HFF-Myc (cell line): Measurements from ENCODE around the gene COPZ2.

Experiments used
- DNase-seq: peaks from one replicate; pipeline ENCODE4 v3.0.0-alpha.2; 2011; ENCODE audit warnings: low read depth; ENCODE audit errors: extremely low read depth
- H3K4me3 ChIP-seq: replicated peaks from 2 replicates; pipeline ENCODE4 v1.5.1; 2011; ENCODE audit warnings: low read depth, mild to moderate bottlenecking, control low read depth, low read length
- CTCF ChIP-seq: IDR thresholded peaks from 2 replicates; pipeline ENCODE4 v1.5.1; 2012; ENCODE audit warnings: mild to moderate bottlenecking, low read depth, low read length, control low read depth; ENCODE audit errors: missing control alignments

COPZ2 gene

GRCh38 chr17:48001197-48001596 lies 36.4 kb downstream of the COPZ2 start:
- no peak overlapping the region for H3K4me3 ChIP-seq
- TF ChIP-seq CTCF = no peak
- DNase-seq = no peak

GRCh38 chr17:47999582-47999981 lies 38.0 kb downstream of the COPZ2 start:
- TF ChIP-seq CTCF = no peak
- no peak overlapping the region for H3K4me3 ChIP-seq
- no peak for DNase-seq

GRCh38 chr17:47998044-47998443 lies 39.6 kb downstream of the COPZ2 start:
- DNase-seq = no peak
- no peak for TF ChIP-seq CTCF
- H3K4me3 ChIP-seq = no peak overlapping the region

- no peak overlapping the region for H3K4me3 ChIP-seq
- no peak for TF ChIP-seq CTCF
- DNase-seq = no peak
Measured at GRCh38 chr17:47997586-47997985, 40.0 kb downstream of the COPZ2 start.

GRCh38 chr17:47996201-47996600 lies 41.4 kb downstream of the COPZ2 start:
- TF ChIP-seq CTCF = no peak
- H3K4me3 ChIP-seq = no peak overlapping the region
- DNase-seq = no peak

GRCh38 chr17:47995241-47995935 lies 42.2 kb downstream of the COPZ2 start:
- H3K4me3 ChIP-seq = no peak overlapping the region
- DNase-seq = no peak
- no peak for TF ChIP-seq CTCF

DNA sequence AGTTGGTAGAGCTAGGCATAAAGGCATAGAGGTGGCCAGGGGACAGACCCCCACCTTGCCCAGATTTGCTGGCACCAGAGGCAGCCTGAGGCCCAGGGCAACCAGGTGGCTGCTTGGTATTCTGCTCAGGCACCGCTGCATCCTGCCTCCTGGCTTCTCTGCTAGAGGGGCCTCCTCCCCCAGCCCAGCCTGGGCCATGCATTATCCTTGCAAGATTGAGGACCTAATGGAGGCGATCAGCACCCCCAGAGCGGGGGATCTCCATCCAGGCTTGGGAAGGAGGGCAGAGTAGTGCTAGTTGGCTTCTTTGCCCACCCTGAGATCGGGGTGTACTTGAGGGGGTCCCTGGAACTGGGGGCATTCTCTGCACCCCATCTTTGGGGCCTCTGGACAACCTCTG lies 42.9 kb downstream of the COPZ2 start:
- no peak for TF ChIP-seq CTCF
- no peak for DNase-seq
- H3K4me3 ChIP-seq = no peak overlapping the region
